Measurements from ENCODE around the gene ATP5ME. TPM values are rescaled to one million over a fixed set of nuclear protein-coding genes. Genes with fewer than 3 reads are reported as not detected.

The ATP5ME gene
- polyA plus RNA-seq, 1 of the 3 experiments (the other 2 are of a cell fraction), result 1,185 TPM

- Histone ChIP-seq H3K4me2 (no peak overlapping the region), H4K20me1 (ENCODE audit: insufficient read depth) (peaks cover 21% of the 10 kb centered on the region), H3K9me2 (no peaks in the 10 kb centered on the region), H3K79me2 (ENCODE audit: insufficient read depth) (peaks cover 33% of the 10 kb centered on the region), H3K4me3 (ENCODE audit: low read depth in 2 of 2, low read length in 1 of 2) (no peak overlapping the region), H2AFZ (ENCODE audit: low read depth) (no peak overlapping the region), H3K9ac (no peak overlapping the region), H3K36me3 (replicated peaks in 1 of 2; ENCODE audit: control insufficient read depth in 1 of 2, insufficient read depth in 2 of 2, low read length in 1 of 2) (no peaks in the 10 kb centered on the region), H3K27ac (ENCODE audit: low read depth in 2 of 2, low read length in 1 of 2) (no peak overlapping the region), H3K9me3 (no peaks in the 10 kb centered on the region), H3K27me3 (ENCODE audit: insufficient read depth) (no peaks in the 10 kb centered on the region), H3F3A (replicated peaks; ENCODE audit: insufficient read depth) (peaks cover 3% of the 10 kb centered on the region), H3K4me1 (ENCODE audit: control insufficient read depth in 1 of 2, insufficient read depth in 2 of 2, low read depth in 1 of 2, low read length in 1 of 2) (peaks cover 0 to 17% of the 10 kb centered on the region in 2 experiments; a peak in 2 of 4 replicates)
- 96% methylated on average over 27 of the region's 46 CpGs for WGBS (ENCODE audit: low lambda C conversion rate)
- ChIA-PET POLR2A (interaction anchor here (1.4 kb wide), 1 partner anchor 17 kb away, joined by 3 read pairs; no protein-coding TSS in a partner anchor), CTCF (interaction anchor here (2.4 kb wide), 1 partner anchor 20 kb away, joined by 8 read pairs; no protein-coding TSS in a partner anchor)
- TF ChIP-seq USF2 (IDR thresholded peaks at IDR 0.05; ENCODE audit: borderline replicate concordance, low read depth, low read length) (no peak), EZH2phosphoT487 (IDR thresholded peaks at IDR 0.05; ENCODE audit: borderline replicate concordance, low read depth) (no peak), NFIC (IDR thresholded peaks at IDR 0.05; ENCODE audit: borderline replicate concordance) (no peak), TAF1 (IDR thresholded peaks at IDR 0.05; ENCODE audit: borderline replicate concordance, low read depth, low read length) (no peak)
- peak; percentile 35 for DNase-seq
Measured at GRCh38 chr4:704198-704891, 30.3 kb upstream of the ATP5ME start.

- ChIA-PET CTCF (interaction anchor here (0.7 to 2.4 kb wide), 3 partner anchors 19 to 39 kb away, joined by 3 to 8 read pairs (median 4); partner anchors contain the start of gene ATP5ME), POLR2A (interaction anchor here (1.4 kb wide), 1 partner anchor 17 kb away, joined by 3 read pairs; no protein-coding TSS in a partner anchor)
- Histone ChIP-seq H4K20me1 (ENCODE audit: insufficient read depth) (peaks cover 13% of the 10 kb centered on the region), H3K9me3 (no peaks in the 10 kb centered on the region), H3K9me2 (no peaks in the 10 kb centered on the region), H3F3A (replicated peaks; ENCODE audit: insufficient read depth) (peaks cover 2% of the 10 kb centered on the region), H3K4me1 (ENCODE audit: control insufficient read depth in 1 of 2, insufficient read depth in 2 of 2, low read depth in 1 of 2, low read length in 1 of 2) (peaks cover 0 to 13% of the 10 kb centered on the region in 2 experiments; a peak in 1 of 4 replicates), H3K4me2 (no peak overlapping the region), H3K9ac (no peak overlapping the region), H2AFZ (ENCODE audit: low read depth) (no peak overlapping the region), H3K27ac (ENCODE audit: low read depth in 2 of 2, low read length in 1 of 2) (no peak overlapping the region), H3K27me3 (ENCODE audit: insufficient read depth) (no peaks in the 10 kb centered on the region), H3K4me3 (ENCODE audit: low read depth in 2 of 2, low read length in 1 of 2) (no peak overlapping the region), H3K79me2 (ENCODE audit: insufficient read depth) (peaks cover 25% of the 10 kb centered on the region), H3K36me3 (replicated peaks in 1 of 2; ENCODE audit: control insufficient read depth in 1 of 2, insufficient read depth in 2 of 2, low read length in 1 of 2) (no peaks in the 10 kb centered on the region)
- 65% methylated on average over 6 of the region's 10 CpGs for WGBS (ENCODE audit: low lambda C conversion rate)
- no peak for DNase-seq
- TF ChIP-seq RCOR1 (IDR thresholded peaks at IDR 0.05; ENCODE audit: low read length) (no peak), PBX3 (IDR thresholded peaks at IDR 0.05) (no peak), EZH2phosphoT487 (IDR thresholded peaks at IDR 0.05; ENCODE audit: borderline replicate concordance, low read depth) (no peak), FOSL2 (IDR thresholded peaks at IDR 0.05; ENCODE audit: borderline replicate concordance, low read depth) (no peak), ZBTB33 (IDR thresholded peaks at IDR 0.05; ENCODE audit: borderline replicate concordance, low read depth) (no peak), NFIC (IDR thresholded peaks at IDR 0.05; ENCODE audit: borderline replicate concordance) (no peak), ELF1 (IDR thresholded peaks at IDR 0.05) (no peak), MAX (IDR thresholded peaks at IDR 0.05; ENCODE audit: low read depth) (no peak), USF1 (IDR thresholded peaks at IDR 0.05; ENCODE audit: borderline replicate concordance, low read depth) (no peak), CHD2 (IDR thresholded peaks at IDR 0.05; ENCODE audit: low read length, partially characterized antibody) (no peak), REST (IDR thresholded peaks at IDR 0.05; ENCODE audit: low read depth, low read length) (no peak), SMC3 (IDR thresholded peaks at IDR 0.05; ENCODE audit: low read depth, low read length) (no peak)
Measured at GRCh38 chr4:703336-704197, 29.5 kb upstream of the ATP5ME start.

All from SK-N-SH (cell line).